H1 (cell line): ENCODE results near the gene MBP. TPM values are rescaled to one million over a fixed set of nuclear protein-coding genes. Genes with fewer than 3 reads are reported as not detected.

ENCODE experiments used
- CTCF ChIA-PET: fragments of 300-600 bp; sonication (Branson Sonifier 250); formaldehyde crosslinking; loops from one replicate; lab custom pipeline; 2021; ENCODE audit not compliant: partially characterized antibody; lab: Charles Lee
- POLR2A ChIA-PET: fragments of 300-600 bp; sonication (Branson Sonifier 250); formaldehyde crosslinking; loops from one replicate; lab custom pipeline; 2021; ENCODE audit warnings: inconsistent platforms; ENCODE audit not compliant: partially characterized antibody; lab: Charles Lee
- DNase-seq, 2 experiments: peaks; one replicate each; pipeline versions ENCODE4 v3.0.0 to v3.0.0-alpha.2; 2010 to 2022; ENCODE audit warnings: low spot score in 2 of 2, low read depth in 1 of 2, mixed read lengths in 1 of 2
- FAIRE-seq: peaks from 2 replicates; lab custom pipeline; 2011; peaks lifted over from hg19 to GRCh38; lab: Jason Lieb, UNC
- H2AFZ ChIP-seq: 2 replicates; pipeline ENCODE4 v1.8.1; 2012; ENCODE audit warnings: low read length, inconsistent platforms
- H2AK5ac ChIP-seq: 2 replicates; pipeline ENCODE4 v1.6.1; 2013; ENCODE audit warnings: low read depth, low read length
- H2BK120ac ChIP-seq: replicated peaks from 2 replicates; pipeline ENCODE3; 2013; ENCODE audit warnings: low read depth, low read length, inconsistent platforms
- H2BK12ac ChIP-seq: 2 replicates; pipeline ENCODE4 v1.6.1; 2013; ENCODE audit warnings: low read depth, low read length
- H2BK15ac ChIP-seq: 2 replicates; pipeline ENCODE4 v1.6.1; 2013; ENCODE audit warnings: low read length
- H2BK20ac ChIP-seq: 2 replicates; pipeline ENCODE4 v1.6.1; 2013; ENCODE audit warnings: low read length
- H2BK5ac ChIP-seq: 2 replicates; pipeline ENCODE4 v1.6.1; 2013; ENCODE audit warnings: low read depth, low read length
- H3K14ac ChIP-seq: 2 replicates; pipeline ENCODE4 v1.6.1; 2013; ENCODE audit warnings: inconsistent platforms; ENCODE audit not compliant: insufficient read length
- H3K18ac ChIP-seq: 2 replicates; pipeline ENCODE4 v1.6.1; 2013; ENCODE audit warnings: low read length; ENCODE audit errors: extremely low read depth
- H3K23ac ChIP-seq: 2 replicates; pipeline ENCODE4 v1.6.1; 2013; ENCODE audit warnings: inconsistent platforms; ENCODE audit not compliant: insufficient read length
- H3K23me2 ChIP-seq: 2 replicates; pipeline ENCODE4 v1.6.1; 2013; ENCODE audit warnings: low read depth, low read length
- H3K27ac ChIP-seq: 2 replicates; pipeline ENCODE4 v1.6.1; 2011; ENCODE audit warnings: low read depth, low read length, inconsistent platforms
- H3K27me3 ChIP-seq, 4 experiments: replicated peaks in 1 of 4; 1 replicate in 1 of 4; 2 replicates in 3 of 4; pipeline versions ENCODE4 v1.6.1 to v1.8.1; 2011 to 2013; ENCODE audit warnings: low read length in 3 of 4, mild to moderate bottlenecking in 3 of 4, inconsistent platforms in 2 of 4, mixed read lengths in 2 of 4, moderate library complexity in 1 of 4; ENCODE audit not compliant: control insufficient read depth in 3 of 4, insufficient read depth in 3 of 4; ENCODE audit errors: extremely low read depth in 1 of 4
- H3K36me3 ChIP-seq, 4 experiments: 2 replicates each; pipeline versions ENCODE4 v1.6.1 to v1.8.1; 2011 to 2013; ENCODE audit warnings: mild to moderate bottlenecking in 4 of 4, low read length in 3 of 4, moderate library complexity in 2 of 4, control low read depth in 1 of 4, inconsistent platforms in 1 of 4; ENCODE audit not compliant: insufficient read depth in 4 of 4, control insufficient read depth in 2 of 4
- H3K4ac ChIP-seq: replicated peaks from 2 replicates; pipeline ENCODE3; 2013; ENCODE audit warnings: low read length, low read depth, mixed read lengths, inconsistent platforms; ENCODE audit not compliant: insufficient read length
- H3K4me1 ChIP-seq, 4 experiments: replicated peaks in 1 of 4; 1 replicate in 1 of 4; 2 replicates in 3 of 4; pipeline versions ENCODE4 v1.6.1 to v1.8.1; 2011 to 2013; ENCODE audit warnings: low read length in 3 of 4, inconsistent platforms in 2 of 4, mixed read lengths in 1 of 4; ENCODE audit not compliant: insufficient read depth in 4 of 4, control insufficient read depth in 3 of 4
- H3K4me2 ChIP-seq, 2 experiments: 2 replicates each; pipeline versions ENCODE4 v1.6.1 to v1.8.1; 2011 to 2013; ENCODE audit warnings: low read depth in 2 of 2, low read length in 2 of 2, control low read depth in 1 of 2, inconsistent platforms in 1 of 2, mild to moderate bottlenecking in 1 of 2; ENCODE audit not compliant: insufficient read depth in 1 of 2
- H3K4me3 ChIP-seq, 4 experiments: fragments of 200-600, 300-600 bp in 1 of 4; sonication (generic), shearing (Covaris generic), sonication (Bioruptor Twin) in 1 of 4; 2 replicates each; pipeline versions ENCODE4 v1.5.1 to v1.8.1; 2011 to 2016; ENCODE audit warnings: low read length in 4 of 4, low read depth in 3 of 4, control low read depth in 2 of 4, inconsistent platforms in 2 of 4, mild to moderate bottlenecking in 2 of 4, mixed read lengths in 1 of 4, moderate library complexity in 1 of 4; ENCODE audit not compliant: insufficient read depth in 2 of 4; ENCODE audit errors: extremely low read depth in 1 of 4
- H3K56ac ChIP-seq: replicated peaks from 2 replicates; pipeline ENCODE3; 2013; ENCODE audit warnings: low read depth, mild to moderate bottlenecking, mixed read lengths, low read length, inconsistent platforms; ENCODE audit not compliant: insufficient read length
- H3K79me1 ChIP-seq: 2 replicates; pipeline ENCODE4 v1.6.1; 2013; ENCODE audit warnings: low read depth, low read length, control low read depth
- H3K79me2 ChIP-seq, 2 experiments: 2 replicates each; pipeline versions ENCODE4 v1.6.1 to v1.8.1; 2012 to 2013; ENCODE audit warnings: low read length in 2 of 2, mild to moderate bottlenecking in 2 of 2, inconsistent platforms in 1 of 2; ENCODE audit not compliant: insufficient read depth in 2 of 2, control insufficient read depth in 1 of 2
- H3K9ac ChIP-seq, 4 experiments: replicated peaks in 1 of 4; 1 replicate in 1 of 4; 2 replicates in 3 of 4; pipeline versions ENCODE4 v1.6.1 to v1.8.1; 2011 to 2013; ENCODE audit warnings: low read depth in 3 of 4, low read length in 3 of 4, control low read depth in 2 of 4, mild to moderate bottlenecking in 2 of 4, moderate library complexity in 2 of 4, inconsistent platforms in 1 of 4; ENCODE audit errors: extremely low read depth in 1 of 4
- H3K9me3 ChIP-seq, 2 experiments: 2 replicates each; pipeline versions ENCODE4 v1.6.1 to v1.8.1; 2012 to 2013; ENCODE audit warnings: mild to moderate bottlenecking in 2 of 2, moderate library complexity in 2 of 2, control low read depth in 1 of 2, inconsistent platforms in 1 of 2, low read depth in 1 of 2, low read length in 1 of 2, mixed read lengths in 1 of 2; ENCODE audit not compliant: insufficient read depth in 2 of 2
- H4K20me1 ChIP-seq, 2 experiments: replicated peaks in 1 of 2; 2 replicates each; pipeline versions ENCODE3 to v1.8.1; 2011 to 2013; ENCODE audit warnings: inconsistent platforms in 2 of 2, low read length in 2 of 2, mild to moderate bottlenecking in 1 of 2; ENCODE audit not compliant: insufficient read depth in 2 of 2, control insufficient read depth in 1 of 2
- H4K5ac ChIP-seq: 2 replicates; pipeline ENCODE4 v1.6.1; 2013; ENCODE audit warnings: low read length, low read depth, mixed read lengths, inconsistent platforms; ENCODE audit not compliant: insufficient read length
- H4K8ac ChIP-seq: 2 replicates; pipeline ENCODE4 v1.8.0; 2013; ENCODE audit warnings: mild to moderate bottlenecking, moderate library complexity, low read length, inconsistent platforms; ENCODE audit not compliant: insufficient read depth; ENCODE audit errors: extremely low read depth
- H4K91ac ChIP-seq: replicated peaks from 2 replicates; pipeline ENCODE3; 2013; ENCODE audit warnings: low read length, mixed read lengths, inconsistent platforms; ENCODE audit not compliant: insufficient read length
- CBX5 ChIP-seq: fragments of 300-800, 300-1000 bp; sonication (generic); IDR thresholded peaks from 2 replicates; pipeline ENCODE4 v1.7.1; 2016; ENCODE audit warnings: antibody characterized with exemption, low read length, low read depth
- E2F6 ChIP-seq: IDR thresholded peaks from 2 replicates; pipeline ENCODE4 v1.6.1; 2012; ENCODE audit warnings: inconsistent platforms
- KDM4A ChIP-seq: IDR thresholded peaks from one replicate; pipeline ENCODE4 v1.7.1; 2012; ENCODE audit warnings: low read depth, mild to moderate bottlenecking, moderate library complexity, low read length, inconsistent platforms; ENCODE audit not compliant: severe bottlenecking
- KDM5A ChIP-seq: fragments of 200-600 bp; IDR thresholded peaks from 2 replicates; pipeline ENCODE4 v1.7.1; 2012; ENCODE audit warnings: mild to moderate bottlenecking, low read length, inconsistent platforms, mixed read lengths
- NRF1 ChIP-seq: IDR thresholded peaks from 2 replicates; pipeline ENCODE4 v1.6.1; 2011; ENCODE audit warnings: mild to moderate bottlenecking, low read depth, low read length, improper control_type of control experiment
- TAF1 ChIP-seq: IDR thresholded peaks from 2 replicates; pipeline ENCODE4 v1.6.1; 2011; ENCODE audit warnings: mild to moderate bottlenecking, low read depth, low read length
- ZNF274 ChIP-seq: IDR thresholded peaks from 2 replicates; pipeline ENCODE4 v1.7.0; 2012; ENCODE audit warnings: low read length, borderline replicate concordance; ENCODE audit errors: extremely low read depth
- WGBS, 2 experiments: shearing (Covaris generic) in 1 of 2; methylation state at CpG; one replicate each; pipeline versions ENCODE4 v1.1.6 to v1.1.7; 2013 to 2015; ENCODE audit warnings: low lambda C conversion rate in 2 of 2, mixed read lengths in 2 of 2, inconsistent platforms in 1 of 2, low coverage in 1 of 2, missing lambda C conversion rate in 1 of 2; ENCODE audit not compliant: insufficient replicate concordance in 2 of 2, insufficient coverage in 1 of 2, insufficient read length in 1 of 2; ENCODE audit errors: extremely low coverage in 1 of 2, missing lambda C conversion rate in 1 of 2; 5-methylcytosine and 5-hydroxymethylcytosine counted together
- polyA plus RNA-seq, 7 experiments: library from polyadenylated mRNA; depleted of rRNA in 3 of 7; stranded (reverse) in 5 of 7; unstranded in 2 of 7; fragments of >200 nt in 5 of 7; fragments of 200-250 nt in 2 of 7; gene quantifications; 1 replicate in 5 of 7; 2 replicates in 1 of 7; 4 replicates in 1 of 7; pipeline versions ENCODE4 v1.2.1 to v1.2.3, GENCODE V29; 2011 to 2013; ENCODE audit warnings: missing spikeins in 2 of 7, mixed read lengths in 2 of 7
- total RNA-seq: library from RNA; stranded (reverse); fragmentation: NEBNext Ultra II Directional; extraction: Animal tissue kit (Norgen Biotek cat#: 25700); gene quantifications from 2 replicates; pipeline ENCODE4 v1.2.1, GENCODE V29; 2021

Gene MBP
- total and polyA plus RNA-seq, 2 of the 8 experiments (the other 6 are each of a cell fraction or from before 2014, with no cell fraction given): 7.7 to 19.2 TPM

- TF ChIP-seq E2F6 (no peak), KDM5A (no peak), CBX5 (no peak), TAF1 (no peak), KDM4A (no peak), ZNF274 (no peak), NRF1 (no peak)
- Histone ChIP-seq H3K9ac (no peak overlapping the region), H3K14ac (no peak overlapping the region), H3K27me3 (no peaks in the 10 kb centered on the region), H3K23me2 (no peaks in the 10 kb centered on the region), H2AK5ac (no peak overlapping the region), H4K8ac (no peak overlapping the region), H3K4ac (no peak overlapping the region), H3K4me3 (no peak overlapping the region), H2AFZ (no peak overlapping the region), H3K56ac (no peak overlapping the region), H3K4me1 (peaks cover 0 to 6% (median 3%) of the 10 kb centered on the region in 4 experiments; a peak in 5 of 7 replicates), H2BK12ac (no peak overlapping the region), H3K9me3 (no peaks in the 10 kb centered on the region), H4K5ac (no peak overlapping the region), H3K36me3 (no peaks in the 10 kb centered on the region), H2BK20ac (no peak overlapping the region), H3K79me1 (no peaks in the 10 kb centered on the region; the same call in 1 of the 2 replicates), H2BK120ac (no peak overlapping the region), H3K79me2 (no peaks in the 10 kb centered on the region), H3K4me2 (no peak overlapping the region), H3K27ac (no peak overlapping the region), H3K23ac (no peak overlapping the region), H4K20me1 (no peaks in the 10 kb centered on the region), H3K18ac (no peak overlapping the region), H2BK5ac (no peak overlapping the region), H4K91ac (no peak overlapping the region), H2BK15ac (no peak overlapping the region)
- FAIRE-seq: no peak
- ChIA-PET CTCF (interaction anchor here (0.9 to 2.3 kb wide), 4 partner anchors 12 to 146 kb away, joined by 3 to 6 read pairs (median 4); no protein-coding TSS in a partner anchor), POLR2A (no interaction called here)
- DNase-seq: no peak
- 98% methylated on average over 9 of the region's 9 CpGs; no CpG with 5 or more reads in 1 of the 2 experiments for WGBS, 2 experiments
These were observed 66.5 kb downstream of the MBP start for GRCh38 chr18:77066101-77066500.
